Activated B cell treated with CpG ODN at 0.5 μM for 24 hours (primary cell): ENCODE measurements around the gene TCFL5. TPM values are rescaled to one million over a fixed set of nuclear protein-coding genes. Genes with fewer than 3 reads are reported as not detected.
A peak's percentile ranks its signal among the peaks of the same experiment; 100 is the strongest.

ENCODE experiments used
- ATAC-seq: fragments of 200-7000 bp; cut with Tn5 transposase; one replicate; pipeline ENCODE4 v1.10.0; 2021; ENCODE audit warnings: low read depth, mild to moderate bottlenecking, moderate library complexity
- CTCF ChIA-PET: fragments of 350-600 bp; sonication (Branson Sonifier 250); formaldehyde crosslinking; loops from one replicate; lab custom pipeline; 2021; ENCODE audit warnings: antibody characterized with exemption; lab: Charles Lee
- POLR2A ChIA-PET: fragments of 350-600 bp; sonication (Branson Sonifier 250); formaldehyde crosslinking; loops from one replicate; lab custom pipeline; 2021; ENCODE audit warnings: antibody characterized with exemption; lab: Charles Lee
- DNase-seq: peaks from one replicate; pipeline ENCODE4 v3.0.0; 2022
- H3K27ac Mint-ChIP-seq: one replicate; pipeline ENCODE4 v1.8.0; 2020; ENCODE audit warnings: mixed read lengths
- H3K27me3 Mint-ChIP-seq: one replicate; pipeline ENCODE4 v1.8.0; 2021; ENCODE audit warnings: mixed read lengths
- H3K36me3 Mint-ChIP-seq: one replicate; pipeline ENCODE4 v1.8.0; 2021; ENCODE audit warnings: low read depth, mixed read lengths
- H3K4me1 Mint-ChIP-seq: one replicate; pipeline ENCODE4 v1.8.0; 2021; ENCODE audit warnings: mixed read lengths
- H3K4me3 Mint-ChIP-seq: one replicate; pipeline ENCODE4 v1.8.0; 2020; ENCODE audit warnings: mild to moderate bottlenecking, mixed read lengths
- H3K9me3 Mint-ChIP-seq: one replicate; pipeline ENCODE4 v1.8.0; 2020; ENCODE audit warnings: mixed read lengths
- CTCF ChIP-seq: fragments of 200-600 bp; IDR thresholded peaks from one replicate; pipeline ENCODE4 v1.8.0; 2022; ENCODE audit warnings: antibody characterized with exemption, mild to moderate bottlenecking
- intact Hi-C: fragments of 100-400 bp; cut with micrococcal nuclease; formaldehyde crosslinking; loops from one replicate; pipeline ENCODE4 v1.15.1; 2024
- total RNA-seq: library from RNA; stranded (reverse); gene quantifications from 2 replicates; pipeline ENCODE4 v1.2.3, GENCODE V29; 2022

Gene TCFL5
- total RNA-seq, 1 donor from 2014 or later = 54.5 TPM

GRCh38 chr20:62902926-62903615, 41.4 kb upstream of the TCFL5 start:
- Mint-ChIP-seq H3K27me3 (no peaks in the 10 kb centered on the region), H3K4me1 (peaks cover 32% of the 10 kb centered on the region), H3K4me3 (no peak overlapping the region), H3K36me3 (peaks cover 70% of the 10 kb centered on the region), H3K9me3 (no peaks in the 10 kb centered on the region), H3K27ac (no peak overlapping the region)
- intact Hi-C loops = no loop called here
- ChIA-PET CTCF (interaction anchor here (1.3 to 4.3 kb wide), 3 partner anchors 15 to 106 kb away, joined by 3 to 26 read pairs (median 24); partner anchors contain the start of gene BHLHE23), POLR2A (no interaction called here)
- DNase-seq (no peak), ATAC-seq (no peak)
- no peak for TF ChIP-seq CTCF

- H3K4me1 Mint-ChIP-seq = peaks cover 25% of the 10 kb centered on the region
- H3K27me3 Mint-ChIP-seq = no peaks in the 10 kb centered on the region
- no peak for ATAC-seq
- intact Hi-C loops = no loop called here
- no peak for TF ChIP-seq CTCF
- ChIA-PET CTCF (interaction anchor here (1.4 to 4.3 kb wide), 7 partner anchors 12 to 107 kb away, joined by 4 to 26 read pairs (median 4); no protein-coding TSS in a partner anchor), POLR2A (interaction anchor here (0.7 to 1.1 kb wide), 3 partner anchors 22 to 52 kb away, joined by 4 to 5 read pairs (median 5); partner anchors contain the start of gene GID8)
- no peaks in the 10 kb centered on the region for H3K9me3 Mint-ChIP-seq
- no peak overlapping the region for H3K4me3 Mint-ChIP-seq
- peaks cover 58% of the 10 kb centered on the region for H3K36me3 Mint-ChIP-seq
- H3K27ac Mint-ChIP-seq = no peak overlapping the region
- DNase-seq = no peak
Measured at GRCh38 chr20:62901891-62902290, 40.3 kb upstream of the TCFL5 start.

GRCh38 chr20:62900692-62901584, 39.3 kb upstream of the TCFL5 start:
- Mint-ChIP-seq H3K4me1 (peaks cover 25% of the 10 kb centered on the region), H3K27ac (peak overlapping the region; percentile 7), H3K27me3 (no peaks in the 10 kb centered on the region), H3K36me3 (peaks cover 54% of the 10 kb centered on the region), H3K9me3 (no peaks in the 10 kb centered on the region), H3K4me3 (no peak overlapping the region)
- no peak for TF ChIP-seq CTCF
- peak; percentile 8 for ATAC-seq
- POLR2A ChIA-PET = interaction anchor here (0.7 to 1.4 kb wide), 4 partner anchors 23 to 71 kb away, joined by 3 to 5 read pairs (median 4); partner anchors contain the start of genes GID8 and TCFL5
- intact Hi-C loops = loop anchor here (1.0 kb wide), 5 partner anchors 20 to 108 kb away; partner anchors contain the start of gene DIDO1
- no peak for DNase-seq
- CTCF ChIA-PET = interaction anchor here (0.7 to 4.3 kb wide), 11 partner anchors 11 to 108 kb away, joined by 3 to 26 read pairs (median 4); partner anchors contain the start of gene SLC17A9

GRCh38 chr20:62900052-62900691, 38.5 kb upstream of the TCFL5 start:
- DNase-seq (peak; percentile 55), ATAC-seq (peak; percentile 98)
- intact Hi-C loops = loop anchor here (1.0 kb wide), 5 partner anchors 21 to 109 kb away; partner anchors contain the start of gene DIDO1
- Mint-ChIP-seq H3K4me1 (peaks cover 25% of the 10 kb centered on the region), H3K4me3 (peak overlapping the region; percentile 46), H3K27me3 (no peaks in the 10 kb centered on the region), H3K27ac (peak overlapping the region; percentile 35), H3K9me3 (no peaks in the 10 kb centered on the region), H3K36me3 (peaks cover 53% of the 10 kb centered on the region)
- ChIA-PET CTCF (interaction anchor here (0.7 to 4.3 kb wide), 9 partner anchors 9 to 109 kb away, joined by 3 to 26 read pairs (median 4); no protein-coding TSS in a partner anchor), POLR2A (interaction anchor here (0.9 to 1.4 kb wide), 3 partner anchors 38 to 72 kb away, joined by 3 read pairs; partner anchors contain the start of gene TCFL5)
- peak; percentile 81 for TF ChIP-seq CTCF
